B cell (primary cell): ENCODE data around the gene HSBP1. TPM values are rescaled to one million over a fixed set of nuclear protein-coding genes. Genes with fewer than 3 reads are reported as not detected.

Source experiments
- ATAC-seq: fragments of 200-7000 bp; cut with Tn5 transposase; one replicate; pipeline ENCODE4 v1.10.0; 2021; ENCODE audit warnings: low read depth, mild to moderate bottlenecking, moderate number of reproducible peaks, moderate library complexity
- CTCF ChIA-PET: fragments of 350-600 bp; sonication (Branson Sonifier 250); formaldehyde crosslinking; loops from one replicate; lab custom pipeline; 2021; ENCODE audit warnings: antibody characterized with exemption, inconsistent platforms; lab: Charles Lee
- POLR2A ChIA-PET: fragments of 350-600 bp; sonication (Branson Sonifier 250); formaldehyde crosslinking; loops from one replicate; lab custom pipeline; 2021; ENCODE audit warnings: antibody characterized with exemption; lab: Charles Lee
- DNase-seq: peaks from one replicate; pipeline ENCODE4 v3.0.0; 2013
- H2AFZ ChIP-seq: 2 replicates; pipeline ENCODE4 v1.6.1; 2012; ENCODE audit warnings: mild to moderate bottlenecking, low read depth, low read length; ENCODE audit not compliant: insufficient read depth, poor library complexity, severe bottlenecking
- H3K27ac ChIP-seq, 2 donors: 1 replicate in 1 of 2; 2 replicates in 1 of 2; pipeline ENCODE4 v1.5.1; 2012 to 2013; ENCODE audit warnings: low read length in 2 of 2, mild to moderate bottlenecking in 2 of 2, moderate library complexity in 1 of 2
- H3K27me3 ChIP-seq, 4 experiments: fragments of 200-600 bp in 1 of 4; sonication (generic) in 1 of 4; replicated peaks in 1 of 4; 1 replicate in 2 of 4; 2 replicates in 2 of 4; pipeline versions ENCODE4 v1.6.1 to v1.7.0; 2013 to 2016; ENCODE audit warnings: low read length in 3 of 4, mild to moderate bottlenecking in 2 of 4, mixed read lengths in 1 of 4, moderate library complexity in 1 of 4; ENCODE audit not compliant: insufficient read depth in 4 of 4, control insufficient read depth in 3 of 4; ENCODE audit errors: control extremely low read depth in 1 of 4
- H3K36me3 ChIP-seq, 2 experiments: replicated peaks in 1 of 2; 1 replicate in 1 of 2; 2 replicates in 1 of 2; pipeline versions ENCODE4 v1.6.1 to v1.7.1; 2013; ENCODE audit warnings: low read length in 1 of 2; ENCODE audit not compliant: insufficient read depth in 2 of 2, control insufficient read depth in 1 of 2; ENCODE audit errors: control extremely low read depth in 1 of 2, extremely low read depth in 1 of 2
- H3K4me1 ChIP-seq, 2 donors: fragments of 200-600 bp in 1 of 2; sonication (generic) in 1 of 2; 1 replicate in 1 of 2; 2 replicates in 1 of 2; pipeline versions ENCODE4 v1.5.1 to v1.6.1; 2013 to 2017; ENCODE audit warnings: low read length in 2 of 2; ENCODE audit not compliant: control insufficient read depth in 2 of 2, insufficient read depth in 2 of 2
- H3K4me2 ChIP-seq: replicated peaks from 2 replicates; pipeline ENCODE3; 2012; ENCODE audit warnings: mild to moderate bottlenecking, low read depth, low read length; ENCODE audit not compliant: poor library complexity, severe bottlenecking
- H3K4me3 ChIP-seq, 5 experiments: fragments of 200-600 bp in 1 of 5; sonication (generic) in 1 of 5; 1 replicate in 3 of 5; 2 replicates in 2 of 5; pipeline versions ENCODE4 v1.5.1 to v1.7.0; 2011 to 2016; ENCODE audit warnings: low read length in 4 of 5, mild to moderate bottlenecking in 4 of 5, low read depth in 2 of 5, control low read depth in 1 of 5, moderate library complexity in 1 of 5; ENCODE audit not compliant: insufficient read depth in 1 of 5; ENCODE audit errors: control extremely low read depth in 1 of 5, extremely low read depth in 1 of 5
- H3K79me2 ChIP-seq: fragments of 200-600 bp; sonication (generic); one replicate; pipeline ENCODE4 v1.6.0; 2016; ENCODE audit warnings: low read length; ENCODE audit not compliant: control insufficient read depth, insufficient read depth
- H3K9ac ChIP-seq: fragments of 200-600 bp; sonication (generic); 2 replicates; pipeline ENCODE4 v1.6.1; 2017; ENCODE audit warnings: mild to moderate bottlenecking, low read length, moderate library complexity
- H3K9me3 ChIP-seq, 3 donors: one replicate each; pipeline versions ENCODE4 v1.6.1 to v1.7.1; 2013; ENCODE audit warnings: low read length in 2 of 3; ENCODE audit not compliant: control insufficient read depth in 2 of 3, insufficient read depth in 1 of 3; ENCODE audit errors: control extremely low read depth in 1 of 3
- H4K20me1 ChIP-seq: 2 replicates; pipeline ENCODE4 v1.6.0; 2012; ENCODE audit warnings: mild to moderate bottlenecking, low read length; ENCODE audit not compliant: insufficient read depth, control insufficient read depth, poor library complexity, severe bottlenecking
- H3K27ac Mint-ChIP-seq: one replicate; pipeline ENCODE4 v1.8.0; 2021; ENCODE audit warnings: mixed read lengths
- H3K27me3 Mint-ChIP-seq: one replicate; pipeline ENCODE4 v1.8.0; 2021; ENCODE audit warnings: mixed read lengths
- H3K4me1 Mint-ChIP-seq: one replicate; pipeline ENCODE4 v1.8.0; 2021; ENCODE audit warnings: mixed read lengths
- H3K4me3 Mint-ChIP-seq: one replicate; pipeline ENCODE4 v1.8.0; 2021; ENCODE audit warnings: mixed read lengths
- H3K9me3 Mint-ChIP-seq: one replicate; pipeline ENCODE4 v1.8.0; 2022; ENCODE audit warnings: mixed read lengths; ENCODE audit not compliant: insufficient read depth
- EZH2 ChIP-seq: IDR thresholded peaks from 2 replicates; pipeline ENCODE4 v1.6.1; 2012; ENCODE audit warnings: borderline replicate concordance, low read depth, mild to moderate bottlenecking, moderate library complexity, low read length; ENCODE audit not compliant: insufficient read depth, poor library complexity, severe bottlenecking
- WGBS: methylation state at CpG from one replicate; pipeline ENCODE4 v1.1.5; 2013; ENCODE audit warnings: missing lambda C conversion rate; ENCODE audit not compliant: insufficient coverage; 5-methylcytosine and 5-hydroxymethylcytosine counted together
- intact Hi-C: fragments of 100-400 bp; cut with micrococcal nuclease; formaldehyde crosslinking; loops from one replicate; pipeline ENCODE4 v1.10.0; 2022
- polyA plus RNA-seq: library from polyadenylated mRNA; depleted of rRNA; stranded (reverse); fragments of >200 nt; gene quantifications from 2 replicates; pipeline ENCODE4 v1.2.3, GENCODE V29; 2012
- total RNA-seq, 2 donors: library from RNA; stranded (reverse); fragments of 120-200 nt in 1 of 2; gene quantifications; 1 replicate in 1 of 2; 2 replicates in 1 of 2; pipeline versions ENCODE4 v1.2.3 to v1.2.4, GENCODE V29; 2013 to 2022
- TF ChIP-seq, protein P1 (sequence below): fragments of 200-600 bp; IDR thresholded peaks from one replicate; pipeline ENCODE4 v1.8.0; 2022; ENCODE audit warnings: antibody characterized with exemption, mild to moderate bottlenecking

Gene HSBP1
- total and polyA plus RNA-seq, 2 donors (not counting 1 experiment from before 2014, with no cell fraction given) = 4.8 to 39.6 TPM

DNA sequence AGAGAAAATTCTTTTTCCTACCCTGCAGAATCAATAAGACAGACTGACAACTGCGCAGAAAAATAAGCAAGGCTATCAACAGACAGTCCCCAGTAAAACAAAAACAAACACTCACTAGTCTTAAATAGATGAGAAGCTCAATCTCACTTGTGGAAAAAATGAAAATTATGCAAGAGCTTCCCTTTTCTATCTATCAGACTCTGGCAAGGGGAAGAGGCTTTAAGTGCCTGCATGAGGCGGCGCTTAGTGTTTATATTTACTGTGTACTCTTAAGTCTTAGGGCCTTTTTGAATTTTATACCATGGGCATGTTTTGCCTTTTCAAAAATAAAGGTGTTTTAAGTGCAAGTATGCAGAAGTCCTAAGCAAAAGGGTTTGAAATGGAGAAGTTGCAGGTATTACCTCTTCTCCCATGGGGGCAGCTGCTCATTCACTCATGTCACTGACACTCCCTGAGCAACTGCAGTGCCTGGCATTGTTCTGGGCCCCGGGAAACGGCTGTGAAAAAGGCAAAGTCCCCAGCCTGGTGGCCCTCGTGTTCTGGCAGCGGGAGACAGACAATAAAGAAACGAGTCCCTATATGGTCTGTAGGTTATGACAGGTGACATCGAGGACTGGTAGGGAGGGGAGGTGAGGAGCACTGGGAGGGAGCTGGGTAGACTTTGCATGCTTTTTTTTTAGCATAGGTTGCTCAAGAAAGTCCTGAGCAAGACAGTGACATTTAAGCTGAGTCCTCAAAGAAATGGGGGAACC is 35.2 kb downstream of the HSBP1 start:
- TF ChIP-seq EZH2 = no peak
- TF ChIP-seq, protein P1, sequence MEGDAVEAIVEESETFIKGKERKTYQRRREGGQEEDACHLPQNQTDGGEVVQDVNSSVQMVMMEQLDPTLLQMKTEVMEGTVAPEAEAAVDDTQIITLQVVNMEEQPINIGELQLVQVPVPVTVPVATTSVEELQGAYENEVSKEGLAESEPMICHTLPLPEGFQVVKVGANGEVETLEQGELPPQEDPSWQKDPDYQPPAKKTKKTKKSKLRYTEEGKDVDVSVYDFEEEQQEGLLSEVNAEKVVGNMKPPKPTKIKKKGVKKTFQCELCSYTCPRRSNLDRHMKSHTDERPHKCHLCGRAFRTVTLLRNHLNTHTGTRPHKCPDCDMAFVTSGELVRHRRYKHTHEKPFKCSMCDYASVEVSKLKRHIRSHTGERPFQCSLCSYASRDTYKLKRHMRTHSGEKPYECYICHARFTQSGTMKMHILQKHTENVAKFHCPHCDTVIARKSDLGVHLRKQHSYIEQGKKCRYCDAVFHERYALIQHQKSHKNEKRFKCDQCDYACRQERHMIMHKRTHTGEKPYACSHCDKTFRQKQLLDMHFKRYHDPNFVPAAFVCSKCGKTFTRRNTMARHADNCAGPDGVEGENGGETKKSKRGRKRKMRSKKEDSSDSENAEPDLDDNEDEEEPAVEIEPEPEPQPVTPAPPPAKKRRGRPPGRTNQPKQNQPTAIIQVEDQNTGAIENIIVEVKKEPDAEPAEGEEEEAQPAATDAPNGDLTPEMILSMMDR = no peak
- peaks cover 47% of the 10 kb centered on the region for H3K4me1 Mint-ChIP-seq
- Histone ChIP-seq H3K27me3 (no peaks in the 10 kb centered on the region), H3K9ac (peak overlapping the region; percentile 29), H3K36me3 (no peaks in the 10 kb centered on the region), H3K4me2 (peak overlapping the region; percentile 81), H3K27ac (peak overlapping the region; percentile 63 to 65), H3K4me3 (peak overlapping the region in 3 of 5 experiments; percentile 15 to 47 (median 21)), H2AFZ (peak overlapping the region; percentile 47), H4K20me1 (no peaks in the 10 kb centered on the region), H3K4me1 (peaks cover 42 to 48% of the 10 kb centered on the region in 2 donors), H3K79me2 (no peaks in the 10 kb centered on the region), H3K9me3 (peaks cover 0 to 3% (median 0%) of the 10 kb centered on the region in 3 donors)
- peaks cover 3% of the 10 kb centered on the region for H3K27me3 Mint-ChIP-seq
- CTCF ChIA-PET = interaction anchor here (2.3 to 3.8 kb wide), 2 partner anchors 10 to 17 kb away, joined by 7 to 37 read pairs; no protein-coding TSS in a partner anchor
- ATAC-seq (peak; percentile 89), DNase-seq (peak; percentile 79)
- WGBS = 7% methylated on average over 8 of the region's 9 CpGs
- peak overlapping the region; percentile 90 for H3K27ac Mint-ChIP-seq
- H3K4me3 Mint-ChIP-seq = peak overlapping the region; percentile 71
- no peaks in the 10 kb centered on the region for H3K9me3 Mint-ChIP-seq
- intact Hi-C loops = loop anchor here (1.0 to 5.0 kb wide), 3 partner anchors 34 to 56 kb away; partner anchors contain the start of genes HSBP1 and MLYCD
- POLR2A ChIA-PET = interaction anchor here (0.6 to 1.9 kb wide), 3 partner anchors 37 to 57 kb away, joined by 3 to 7 read pairs (median 4); partner anchors contain the start of gene MLYCD

DNA sequence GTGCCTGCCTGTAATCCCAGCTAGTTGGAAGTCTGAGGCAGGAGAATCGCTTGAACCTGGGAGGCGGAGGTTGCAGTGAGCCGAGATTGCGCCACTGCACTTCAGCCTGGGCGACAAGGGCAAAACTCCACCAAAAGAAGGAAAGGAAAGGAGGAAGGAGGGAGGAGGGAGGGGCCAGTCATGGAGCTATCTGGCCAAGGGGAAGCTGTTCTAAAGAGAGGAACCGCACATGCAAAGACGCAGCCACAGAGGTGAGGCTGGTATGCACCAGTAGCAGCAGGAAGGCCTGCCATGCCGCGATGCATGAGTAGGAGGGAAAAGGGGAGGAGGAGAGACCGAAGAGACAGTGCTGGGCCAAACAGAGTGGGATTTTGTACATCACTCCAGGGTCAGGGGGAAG is 35.9 kb downstream of the HSBP1 start:
- Mint-ChIP-seq H3K27ac (peak overlapping the region; percentile 90), H3K9me3 (no peaks in the 10 kb centered on the region), H3K4me3 (peak overlapping the region; percentile 71), H3K4me1 (peaks cover 47% of the 10 kb centered on the region), H3K27me3 (no peaks in the 10 kb centered on the region)
- peaks cover 0 to 3% (median 0%) of the 10 kb centered on the region in 3 donors for H3K9me3 ChIP-seq
- ChIA-PET CTCF (interaction anchor here (2.3 to 3.8 kb wide), 2 partner anchors 11 to 18 kb away, joined by 7 to 37 read pairs; no protein-coding TSS in a partner anchor), POLR2A (interaction anchor here (0.6 to 1.9 kb wide), 2 partner anchors 38 to 56 kb away, joined by 3 to 7 read pairs; partner anchors contain the start of gene MLYCD)
- H3K79me2 ChIP-seq = no peaks in the 10 kb centered on the region
- H4K20me1 ChIP-seq = no peaks in the 10 kb centered on the region
- peak overlapping the region; percentile 45 for H2AFZ ChIP-seq
- ATAC-seq (peak; percentile 50), DNase-seq (peak; percentile 48)
- TF ChIP-seq EZH2 = no peak
- TF ChIP-seq, protein P1 = no peak
- peak overlapping the region in 2 of 5 experiments; percentile 21 to 47 for H3K4me3 ChIP-seq
- H3K27me3 ChIP-seq = no peaks in the 10 kb centered on the region
- H3K4me1 ChIP-seq = peaks cover 42 to 48% of the 10 kb centered on the region in 2 donors
- peak overlapping the region; percentile 63 to 65 for H3K27ac ChIP-seq
- H3K9ac ChIP-seq = peak overlapping the region; percentile 29
- H3K36me3 ChIP-seq = no peaks in the 10 kb centered on the region
- peak overlapping the region; percentile 81 for H3K4me2 ChIP-seq
- intact Hi-C loops = loop anchor here (1.0 to 5.0 kb wide), 3 partner anchors 34 to 56 kb away; partner anchors contain the start of genes HSBP1 and MLYCD
- WGBS = 41% methylated on average over 10 of the region's 10 CpGs
